Measurements from ENCODE around the gene BCL10. TPM values are rescaled to one million over a fixed set of nuclear protein-coding genes. Genes with fewer than 3 reads are reported as not detected.

The BCL10 gene
- total and polyA plus RNA-seq, 2 of the 8 experiments (the other 6 are each of a cell fraction or from before 2014, with no cell fraction given) = 7.4 to 29.6 TPM

GRCh38 chr1:85319491-85319890, 43.1 kb upstream of the BCL10 start:
- ChIA-PET POLR2A (ENCODE audit: partially characterized antibody) (no interaction called here), CTCF (ENCODE audit: partially characterized antibody) (interaction anchor here (1.5 kb wide), 1 partner anchor 262 kb away, joined by 4 read pairs; no protein-coding TSS in a partner anchor)
- no peak overlapping the region for H3K4ac ChIP-seq (replicated peaks; ENCODE audit: insufficient read length, low read depth, low read length)
- no peak overlapping the region for H4K5ac ChIP-seq (ENCODE audit: insufficient read length, low read depth, low read length)
- no peak overlapping the region for H4K8ac ChIP-seq (ENCODE audit: extremely low read depth, insufficient read depth, low read length)
- H3K36me3 ChIP-seq (ENCODE audit: control insufficient read depth in 2 of 4, insufficient read depth in 4 of 4, low read length in 3 of 4) = no peaks in the 10 kb centered on the region; a peak in 1 of 8 replicates
- H3K9ac ChIP-seq (replicated peaks in 1 of 4; ENCODE audit: extremely low read depth in 1 of 4, low read depth in 3 of 4, low read length in 3 of 4) = no peak overlapping the region
- 88% methylated on average over 3 of the region's 3 CpGs; no CpG with 5 or more reads in 1 of the 2 experiments for WGBS, 2 experiments (ENCODE audit: extremely low coverage in 1 of 2, insufficient coverage in 1 of 2, insufficient read length in 1 of 2, insufficient replicate concordance in 2 of 2, low coverage in 1 of 2, low lambda C conversion rate in 2 of 2, missing lambda C conversion rate in 1 of 2)
- H3K27ac ChIP-seq (ENCODE audit: low read depth, low read length) = no peak overlapping the region
- H3K4me1 ChIP-seq (replicated peaks in 1 of 4; ENCODE audit: control insufficient read depth in 3 of 4, insufficient read depth in 4 of 4, low read length in 3 of 4) = peaks cover 0 to under 1% (median 0%) of the 10 kb centered on the region in 4 experiments; a peak in 2 of 7 replicates
- no peak overlapping the region for H3K56ac ChIP-seq (replicated peaks; ENCODE audit: insufficient read length, low read depth, low read length)
- peaks cover 0 to 1% of the 10 kb centered on the region in 2 experiments for H4K20me1 ChIP-seq (replicated peaks in 1 of 2; ENCODE audit: control insufficient read depth in 1 of 2, insufficient read depth in 2 of 2, low read length in 2 of 2)
- no peaks in the 10 kb centered on the region for H3K79me1 ChIP-seq (ENCODE audit: low read depth, low read length)
- H2AK5ac ChIP-seq (ENCODE audit: low read depth, low read length) = no peak overlapping the region
- no peaks in the 10 kb centered on the region for H3K27me3 ChIP-seq (replicated peaks in 1 of 4; ENCODE audit: control insufficient read depth in 3 of 4, extremely low read depth in 1 of 4, insufficient read depth in 3 of 4, low read length in 3 of 4)
- H3K23me2 ChIP-seq (ENCODE audit: low read depth, low read length) = no peaks in the 10 kb centered on the region
- H2BK15ac ChIP-seq (ENCODE audit: low read length) = no peak overlapping the region
- H3K4me2 ChIP-seq (ENCODE audit: insufficient read depth in 1 of 2, low read depth in 2 of 2, low read length in 2 of 2) = no peak overlapping the region
- H2AFZ ChIP-seq (ENCODE audit: low read length) = no peak overlapping the region
- H2BK20ac ChIP-seq (ENCODE audit: low read length) = no peak overlapping the region
- TF ChIP-seq BACH1 (IDR thresholded peaks at IDR 0.05; ENCODE audit: low read length) (no peak), SP2 (IDR thresholded peaks at IDR 0.05; ENCODE audit: low read length) (no peak), KDM5A (IDR thresholded peaks at IDR 0.05; ENCODE audit: low read length) (no peak), BCL11A (IDR thresholded peaks at IDR 0.05; ENCODE audit: low read depth in 2 of 2, low read length in 2 of 2) (no peak), E2F6 (IDR thresholded peaks at IDR 0.05) (no peak), MAX (IDR thresholded peaks at IDR 0.05) (no peak), JUN (IDR thresholded peaks at IDR 0.05; ENCODE audit: low read depth, low read length) (no peak), EP300 (IDR thresholded peaks at IDR 0.05; ENCODE audit: borderline replicate concordance in 1 of 2, low read depth in 2 of 2, low read length in 2 of 2) (no peak), RNF2 (IDR thresholded peaks at IDR 0.05; ENCODE audit: borderline replicate concordance, low read depth, low read length, missing control alignments, poor library complexity, severe bottlenecking) (no peak), SIN3A (conservative IDR thresholded peaks at IDR 0.05 in 1 of 2, IDR thresholded peaks at IDR 0.05 in 1 of 2; ENCODE audit: low read depth in 1 of 2, low read length in 2 of 2) (no peak), GTF2F1 (IDR thresholded peaks at IDR 0.05; ENCODE audit: borderline replicate concordance, low read depth, low read length) (no peak)
- H2BK12ac ChIP-seq (ENCODE audit: low read depth, low read length) = no peak overlapping the region
- no peak overlapping the region for H2BK120ac ChIP-seq (replicated peaks; ENCODE audit: low read depth, low read length)
- no peak overlapping the region for H3K23ac ChIP-seq (ENCODE audit: insufficient read length)
- no peak overlapping the region for H3K18ac ChIP-seq (ENCODE audit: extremely low read depth, low read length)
- no peaks in the 10 kb centered on the region for H3K79me2 ChIP-seq (ENCODE audit: control insufficient read depth in 1 of 2, insufficient read depth in 2 of 2, low read length in 2 of 2)
- no peak for DNase-seq (ENCODE audit: low read depth in 1 of 2, low spot score in 2 of 2)
- H4K91ac ChIP-seq (replicated peaks; ENCODE audit: insufficient read length, low read length) = no peak overlapping the region
- no peak overlapping the region for H3K4me3 ChIP-seq (ENCODE audit: extremely low read depth in 1 of 4, insufficient read depth in 2 of 4, low read depth in 3 of 4, low read length in 4 of 4)
- no peak for FAIRE-seq
- no peaks in the 10 kb centered on the region for H3K9me3 ChIP-seq (ENCODE audit: insufficient read depth in 2 of 2, low read depth in 1 of 2, low read length in 1 of 2)
- no peak overlapping the region for H3K14ac ChIP-seq (ENCODE audit: insufficient read length)
- H2BK5ac ChIP-seq (ENCODE audit: low read depth, low read length) = no peak overlapping the region

Measured in H1 (cell line).